PC-3 (cell line): Measurements from ENCODE around the gene LYRM1. TPM values are rescaled to one million over a fixed set of nuclear protein-coding genes. Genes with fewer than 3 reads are reported as not detected.

Experiments
- ATAC-seq: fragments of 200-7000 bp; cut with Tn5 transposase; 2 replicates; pipeline ENCODE4 v1.9.1; 2020; ENCODE audit warnings: mild to moderate bottlenecking, moderate library complexity
- BruUV-seq: library from RNA; stranded (reverse); fragments of 400-500 nt; replicated peaks from 2 replicates; lab custom pipeline; 2021; lab: Mats Ljungman, UMichigan
- CTCF ChIA-PET: fragments of 300-600 bp; sonication (Branson Sonifier 250); formaldehyde crosslinking; loops from one replicate; lab custom pipeline; 2022; ENCODE audit warnings: antibody characterized with exemption; lab: Charles Lee
- POLR2A ChIA-PET: fragments of 300-600 bp; sonication (Branson Sonifier 250); formaldehyde crosslinking; loops from one replicate; lab custom pipeline; 2022; ENCODE audit warnings: antibody characterized with exemption; ENCODE audit not compliant: unreplicated experiment; lab: Charles Lee
- DNase-seq: peaks from one replicate; pipeline ENCODE4 v3.0.0-alpha.2; 2015
- H2AFZ ChIP-seq: fragments of 300-600 bp; sonication (generic); 2 replicates; pipeline ENCODE4 v1.6.0; 2016; ENCODE audit warnings: antibody characterized with exemption, low read length
- H3F3A ChIP-seq: fragments of 300-600 bp; sonication (generic); one replicate; pipeline ENCODE4 v1.6.0; 2017; ENCODE audit warnings: antibody characterized with exemption, low read length, control low read depth, mild to moderate bottlenecking; ENCODE audit not compliant: unreplicated experiment
- H3K27ac ChIP-seq: fragments of 300-600 bp; sonication (generic); 2 replicates; pipeline ENCODE4 v1.5.1; 2016; ENCODE audit warnings: mild to moderate bottlenecking, low read length
- H3K27me3 ChIP-seq: fragments of 300-600 bp; sonication (generic); 2 replicates; pipeline ENCODE4 v1.6.1; 2016; ENCODE audit warnings: low read length, mixed read lengths
- H3K36me3 ChIP-seq: fragments of 300-600 bp; sonication (generic); 2 replicates; pipeline ENCODE4 v1.6.1; 2016; ENCODE audit warnings: low read depth, mixed run types, low read length, mixed read lengths
- H3K4me1 ChIP-seq: fragments of 300-600 bp; sonication (generic); 2 replicates; pipeline ENCODE4 v1.5.1; 2016; ENCODE audit warnings: low read length; ENCODE audit not compliant: insufficient read depth
- H3K4me2 ChIP-seq: fragments of 300-600 bp; sonication (generic); 2 replicates; pipeline ENCODE4 v1.6.0; 2016; ENCODE audit warnings: low read length
- H3K4me3 ChIP-seq: fragments of 300-600 bp; sonication (generic); 2 replicates; pipeline ENCODE4 v1.5.1; 2016; ENCODE audit warnings: mild to moderate bottlenecking, low read length, mixed read lengths
- H3K79me2 ChIP-seq: fragments of 300-600 bp; sonication (generic); 2 replicates; pipeline ENCODE4 v1.6.1; 2017; ENCODE audit warnings: low read length, mixed read lengths
- H3K9ac ChIP-seq: fragments of 300-600 bp; sonication (generic); 2 replicates; pipeline ENCODE4 v1.6.0; 2016; ENCODE audit warnings: mild to moderate bottlenecking, low read length
- H3K9me2 ChIP-seq: fragments of 300-600 bp; sonication (generic); replicated peaks from 2 replicates; pipeline ENCODE4 v1.6.1; 2016; ENCODE audit warnings: mixed run types, low read length, mixed read lengths
- H3K9me3 ChIP-seq: fragments of 300-600 bp; sonication (generic); 2 replicates; pipeline ENCODE4 v1.6.1; 2016; ENCODE audit warnings: low read length, mixed read lengths
- H4K20me1 ChIP-seq: fragments of 300-600 bp; sonication (generic); 2 replicates; pipeline ENCODE4 v1.6.1; 2016; ENCODE audit warnings: low read length, mixed read lengths
- CTCF ChIP-seq: fragments of 300-600 bp; sonication (generic); conservative IDR thresholded peaks from 2 replicates; pipeline ENCODE4 v1.5.1; 2017; ENCODE audit warnings: antibody characterized with exemption, low read depth, mild to moderate bottlenecking, low read length
- EZH2 ChIP-seq: fragments of 300-600 bp; sonication (generic); IDR thresholded peaks from one replicate; pipeline ENCODE4 v1.6.1; 2017; ENCODE audit warnings: antibody characterized with exemption, mild to moderate bottlenecking, low read length; ENCODE audit not compliant: unreplicated experiment
- EZH2phosphoT487 ChIP-seq: fragments of 300-600 bp; sonication (generic); IDR thresholded peaks from 2 replicates; pipeline ENCODE4 v1.6.1; 2018; ENCODE audit warnings: mild to moderate bottlenecking, antibody characterized with exemption, low read length, borderline replicate concordance
- intact Hi-C: fragments of 100-400 bp; cut with micrococcal nuclease; formaldehyde crosslinking; loops from 2 replicates; pipeline ENCODE4 v1.9.0; 2023
- total RNA-seq: library from RNA; depleted of rRNA; stranded (reverse); fragments of >200 nt; gene quantifications from 2 replicates; pipeline ENCODE4 v1.2.3, GENCODE V29; 2014

Gene LYRM1
- total RNA-seq, 1 experiment from 2014 or later = 35.1 TPM

- Histone ChIP-seq H3K36me3 (peaks cover 4% of the 10 kb centered on the region; the same call in 1 of the 2 replicates), H3K79me2 (peaks cover 95% of the 10 kb centered on the region), H3K4me3 (no peak overlapping the region), H3K9ac (no peak overlapping the region), H3K27ac (peak overlapping the region; percentile 32), H3F3A (no peaks in the 10 kb centered on the region), H3K9me2 (no peaks in the 10 kb centered on the region), H2AFZ (no peak overlapping the region), H4K20me1 (0 out of 2 replicates have a peak, but pooled peaks cover 6% of the 10 kb centered on the region), H3K4me2 (peak overlapping the region; percentile 26), H3K27me3 (no peaks in the 10 kb centered on the region), H3K9me3 (no peaks in the 10 kb centered on the region), H3K4me1 (peaks cover 50% of the 10 kb centered on the region)
- TF ChIP-seq EZH2phosphoT487 = no peak
- no peak for TF ChIP-seq CTCF
- TF ChIP-seq EZH2 = no peak
- DNase-seq (no peak), ATAC-seq (no peak)
- ChIA-PET POLR2A (interaction anchor here (0.6 kb wide), 1 partner anchor 19 kb away, joined by 3 read pairs; the partner anchor contains the start of gene LYRM1), CTCF (no interaction called here)
- no TSS peak for BruUV-seq
- intact Hi-C loops = no loop called here
These were observed 19.1 kb upstream of the LYRM1 start for GRCh38 chr16:20881503-20881878.

- intact Hi-C loops = no loop called here
- H4K20me1 ChIP-seq = 0 out of 2 replicates have a peak, but pooled peaks cover 6% of the 10 kb centered on the region
- no peak overlapping the region; the same call in 1 of the 2 replicates for H3K4me2 ChIP-seq
- no peaks in the 10 kb centered on the region for H3K27me3 ChIP-seq
- H3K4me1 ChIP-seq = peaks cover 46% of the 10 kb centered on the region
- H3K9ac ChIP-seq = no peak overlapping the region
- no peak overlapping the region for H3K4me3 ChIP-seq
- H3K9me2 ChIP-seq = no peaks in the 10 kb centered on the region
- no peaks in the 10 kb centered on the region for H3F3A ChIP-seq
- H3K36me3 ChIP-seq = no peaks in the 10 kb centered on the region
- ChIA-PET POLR2A (no interaction called here), CTCF (no interaction called here)
- no peak for DNase-seq
- no peaks in the 10 kb centered on the region for H3K9me3 ChIP-seq
- no peak overlapping the region for H3K27ac ChIP-seq
- H3K79me2 ChIP-seq = peaks cover 91% of the 10 kb centered on the region
- ATAC-seq = no peak
- BruUV-seq = no TSS peak
- no peak for TF ChIP-seq CTCF
- TF ChIP-seq EZH2 = no peak
- no peak for TF ChIP-seq EZH2phosphoT487
- no peak overlapping the region for H2AFZ ChIP-seq
These were observed 16.9 kb upstream of the LYRM1 start for GRCh38 chr16:20883554-20884239.

GRCh38 chr16:20884240-20884556 lies 16.4 kb upstream of the LYRM1 start:
- Histone ChIP-seq H3K9me2 (no peaks in the 10 kb centered on the region), H3K9me3 (no peaks in the 10 kb centered on the region), H3K4me2 (peak overlapping the region; percentile 19), H3F3A (no peaks in the 10 kb centered on the region), H3K79me2 (peaks cover 87% of the 10 kb centered on the region), H3K36me3 (no peaks in the 10 kb centered on the region), H2AFZ (no peak overlapping the region), H3K4me1 (peaks cover 41% of the 10 kb centered on the region), H3K9ac (no peak overlapping the region), H3K4me3 (no peak overlapping the region), H4K20me1 (0 out of 2 replicates have a peak, but pooled peaks cover 6% of the 10 kb centered on the region), H3K27me3 (no peaks in the 10 kb centered on the region), H3K27ac (no peak overlapping the region)
- POLR2A ChIA-PET = no interaction called here
- intact Hi-C loops = no loop called here
- ATAC-seq = no peak; the same call in 1 of the 2 replicates
- no TSS peak for BruUV-seq
- TF ChIP-seq EZH2 = no peak
- no peak for TF ChIP-seq EZH2phosphoT487
- TF ChIP-seq CTCF = no peak
- DNase-seq = peak; percentile 51
- CTCF ChIA-PET = no interaction called here
